NCI-H1436 treated with DMSO at 0.1 percent for 48 hours (cell line): ENCODE results near the gene DMXL1.

Source experiments
- DNase-seq: peaks from one replicate; lab custom pipeline; 2025; lab: John Stamatoyannopoulos, UW

The DMXL1 gene

GRCh38 chr5:119270960-119271757, 200.3 kb downstream of the DMXL1 start:
- no peak for DNase-seq

GRCh38 chr5:119271758-119272730, 201.2 kb downstream of the DMXL1 start:
- no peak for DNase-seq

GRCh38 chr5:119273391-119273839, 202.5 kb downstream of the DMXL1 start:
- DNase-seq = no peak

- DNase-seq = no peak
Observed at GRCh38 chr5:119274030-119274766, 203.3 kb downstream of the DMXL1 start.

- no peak for DNase-seq
Observed at GRCh38 chr5:119274767-119275130, 203.9 kb downstream of the DMXL1 start.

- no peak for DNase-seq
Observed at GRCh38 chr5:119275146-119275545, 204.3 kb downstream of the DMXL1 start.

- DNase-seq = no peak
Observed at GRCh38 chr5:119275601-119276173, 204.8 kb downstream of the DMXL1 start.

GRCh38 chr5:119276978-119277377, 206.1 kb downstream of the DMXL1 start:
- DNase-seq = no peak

- no peak for DNase-seq
Observed at GRCh38 chr5:119279093-119279492, 208.2 kb downstream of the DMXL1 start.

GRCh38 chr5:119280380-119280779, 209.5 kb downstream of the DMXL1 start:
- DNase-seq = no peak

GRCh38 chr5:119282628-119283027, 211.7 kb downstream of the DMXL1 start:
- no peak for DNase-seq

- DNase-seq = no peak
Observed at GRCh38 chr5:119284031-119284430, 213.1 kb downstream of the DMXL1 start.

GRCh38 chr5:119285070-119285916, 214.4 kb downstream of the DMXL1 start:
- no peak for DNase-seq

- DNase-seq = no peak
Observed at GRCh38 chr5:119286511-119287488, 215.9 kb downstream of the DMXL1 start.

GRCh38 chr5:119287547-119288111, 216.7 kb downstream of the DMXL1 start:
- DNase-seq = no peak

- DNase-seq = no peak
Observed at GRCh38 chr5:119288379-119289033, 217.6 kb downstream of the DMXL1 start.

GRCh38 chr5:119289438-119290044, 218.7 kb downstream of the DMXL1 start:
- DNase-seq = no peak

GRCh38 chr5:119290161-119290569, 219.3 kb downstream of the DMXL1 start:
- DNase-seq = no peak
